Measurements from ENCODE around the gene PARD3. TPM values are rescaled to one million over a fixed set of nuclear protein-coding genes. Genes with fewer than 3 reads are reported as not detected.

The PARD3 gene
- total and polyA plus RNA-seq, 2 donors (not counting 3 experiments of a cell fraction or from before 2014, with no cell fraction given), result 7.3 to 24.1 TPM

GRCh38 chr10:34169131-34169530 is 646.0 kb downstream of the PARD3 start:
- Histone ChIP-seq H3K79me2 (ENCODE audit: control insufficient read depth, insufficient read depth, low read length) (no peaks in the 10 kb centered on the region), H3K36me3 (ENCODE audit: control insufficient read depth in 2 of 2, extremely low read depth in 1 of 2, insufficient read depth in 2 of 2, low read length in 2 of 2) (no peaks in the 10 kb centered on the region), H2AFZ (ENCODE audit: low read depth, low read length) (no peak overlapping the region), H4K20me1 (replicated peaks; ENCODE audit: control insufficient read depth, extremely low read depth, insufficient read depth, low read length) (no peaks in the 10 kb centered on the region), H3K27ac (ENCODE audit: insufficient read depth, low read depth, low read length) (no peak overlapping the region), H3K27me3 (ENCODE audit: control insufficient read depth in 2 of 2, insufficient read depth in 2 of 2, low read length in 2 of 2) (no peaks in the 10 kb centered on the region), H3K4me2 (ENCODE audit: insufficient read depth, low read length) (no peak overlapping the region), H3K9me1 (replicated peaks; ENCODE audit: control insufficient read depth, extremely low read depth, insufficient read depth, low read length) (no peaks in the 10 kb centered on the region), H3K9ac (replicated peaks; ENCODE audit: extremely low read depth, insufficient read depth, low read length) (no peak overlapping the region), H3K4me1 (ENCODE audit: control insufficient read depth, extremely low read depth, insufficient read depth, low read length) (no peaks in the 10 kb centered on the region), H3K4me3 (replicated peaks in 1 of 3; ENCODE audit: insufficient read depth in 1 of 3, low read depth in 1 of 3, low read length in 3 of 3) (no peak overlapping the region), H3K9me3 (replicated peaks; ENCODE audit: control insufficient read depth, insufficient read depth, low read length) (no peaks in the 10 kb centered on the region)
- intact Hi-C loops (cut with micrococcal nuclease), result no loop called here
- POLR2A ChIA-PET, result no interaction called here
- no TSS peak for BruUV-seq (replicated peaks)
- CTCF ChIA-PET, result interaction anchor here (0.9 to 1.4 kb wide), 2 partner anchors 16 to 154 kb away, joined by 3 read pairs; no protein-coding TSS in a partner anchor
- dilution Hi-C loops (cut with MboI; ENCODE audit: extremely low pct_ligation_motif_present, low sequenced_read_pairs), result no loop called here
- TF ChIP-seq GATA2 (IDR thresholded peaks at IDR 0.05; ENCODE audit: insufficient read depth, insufficient read length, low read depth, low read length), result no peak
- TF ChIP-seq POLR2AphosphoS5 (IDR thresholded peaks at IDR 0.05; ENCODE audit: insufficient read depth, low read depth, low read length), result no peak
- TF ChIP-seq, protein P1, sequence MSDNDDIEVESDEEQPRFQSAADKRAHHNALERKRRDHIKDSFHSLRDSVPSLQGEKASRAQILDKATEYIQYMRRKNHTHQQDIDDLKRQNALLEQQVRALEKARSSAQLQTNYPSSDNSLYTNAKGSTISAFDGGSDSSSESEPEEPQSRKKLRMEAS (IDR thresholded peaks at IDR 0.05; ENCODE audit: insufficient read depth, insufficient read length), result no peak
- no peak for TF ChIP-seq JUN (IDR thresholded peaks at IDR 0.05; ENCODE audit: borderline replicate concordance, insufficient read depth, insufficient read length, low read depth)
- no peak for TF ChIP-seq FOS (IDR thresholded peaks at IDR 0.05; ENCODE audit: borderline replicate concordance, insufficient read depth, low read length)
- TF ChIP-seq EZH2 (IDR thresholded peaks at IDR 0.05; ENCODE audit: borderline replicate concordance, low read depth, low read length, severe bottlenecking), result no peak
- no peak for TF ChIP-seq MYC (IDR thresholded peaks at IDR 0.05; ENCODE audit: low read depth, low read length)
- TF ChIP-seq, protein P2, sequence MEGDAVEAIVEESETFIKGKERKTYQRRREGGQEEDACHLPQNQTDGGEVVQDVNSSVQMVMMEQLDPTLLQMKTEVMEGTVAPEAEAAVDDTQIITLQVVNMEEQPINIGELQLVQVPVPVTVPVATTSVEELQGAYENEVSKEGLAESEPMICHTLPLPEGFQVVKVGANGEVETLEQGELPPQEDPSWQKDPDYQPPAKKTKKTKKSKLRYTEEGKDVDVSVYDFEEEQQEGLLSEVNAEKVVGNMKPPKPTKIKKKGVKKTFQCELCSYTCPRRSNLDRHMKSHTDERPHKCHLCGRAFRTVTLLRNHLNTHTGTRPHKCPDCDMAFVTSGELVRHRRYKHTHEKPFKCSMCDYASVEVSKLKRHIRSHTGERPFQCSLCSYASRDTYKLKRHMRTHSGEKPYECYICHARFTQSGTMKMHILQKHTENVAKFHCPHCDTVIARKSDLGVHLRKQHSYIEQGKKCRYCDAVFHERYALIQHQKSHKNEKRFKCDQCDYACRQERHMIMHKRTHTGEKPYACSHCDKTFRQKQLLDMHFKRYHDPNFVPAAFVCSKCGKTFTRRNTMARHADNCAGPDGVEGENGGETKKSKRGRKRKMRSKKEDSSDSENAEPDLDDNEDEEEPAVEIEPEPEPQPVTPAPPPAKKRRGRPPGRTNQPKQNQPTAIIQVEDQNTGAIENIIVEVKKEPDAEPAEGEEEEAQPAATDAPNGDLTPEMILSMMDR (IDR thresholded peaks at IDR 0.05; ENCODE audit: extremely low read depth in 1 of 2, insufficient read depth in 1 of 2, low read depth in 1 of 2, low read length in 2 of 2), result no peak
- TF ChIP-seq POLR2A (IDR thresholded peaks at IDR 0.05; ENCODE audit: low read depth, low read length), result no peak
- no peak for FAIRE-seq
- DNase-seq (ENCODE audit: low read depth, low spot score), result no peak
